WTC11 (cell line): ENCODE data around the gene CRLF1.

Experiments
- ESRRA ChIP-seq: sonication (generic); formaldehyde crosslinking; IDR thresholded peaks from 2 replicates; pipeline ENCODE4 v1.8.1; 2022; ENCODE audit warnings: mild to moderate bottlenecking, missing genetic modification reagents, borderline replicate concordance
- ETV6 ChIP-seq: sonication (generic); formaldehyde crosslinking; IDR thresholded peaks from 2 replicates; pipeline ENCODE4 v1.8.1; 2022; ENCODE audit warnings: mild to moderate bottlenecking, missing genetic modification reagents
- FOXJ3 ChIP-seq: sonication (generic); formaldehyde crosslinking; IDR thresholded peaks from 2 replicates; pipeline ENCODE4 v1.9.0; 2021; ENCODE audit warnings: missing genetic modification reagents, mild to moderate bottlenecking, borderline replicate concordance
- NFYB ChIP-seq: sonication (generic); formaldehyde crosslinking; conservative IDR thresholded peaks from 2 replicates; pipeline ENCODE4 v1.8.0; 2022; ENCODE audit warnings: low read depth, missing genetic modification reagents
- NR2C2 ChIP-seq: sonication (generic); formaldehyde crosslinking; IDR thresholded peaks from 2 replicates; pipeline ENCODE4 v1.8.0; 2022; ENCODE audit warnings: mild to moderate bottlenecking, missing genetic modification reagents
- SMAD3 ChIP-seq: sonication (generic); formaldehyde crosslinking; IDR thresholded peaks from 2 replicates; pipeline ENCODE4 v1.8.0; 2022; ENCODE audit warnings: missing genetic modification reagents, mild to moderate bottlenecking, borderline replicate concordance
- ZNF232 ChIP-seq: sonication (generic); formaldehyde crosslinking; IDR thresholded peaks from 2 replicates; pipeline ENCODE4 v1.8.0; 2022; ENCODE audit warnings: mild to moderate bottlenecking, missing genetic modification reagents
- ZNF317 ChIP-seq: sonication (generic); formaldehyde crosslinking; IDR thresholded peaks from 2 replicates; pipeline ENCODE4 v1.8.1; 2023; ENCODE audit warnings: low read depth, mild to moderate bottlenecking, moderate library complexity, missing genetic modification reagents, borderline replicate concordance
- TF ChIP-seq, protein P1 (sequence below): fragments of 200-600 bp; IDR thresholded peaks from 2 replicates; pipeline ENCODE4 v1.8.0; 2022; ENCODE audit warnings: antibody characterized with exemption
- TF ChIP-seq, protein P2 (sequence below): fragments of 250-450 bp; sonication (Bioruptor Pico); IDR thresholded peaks from 2 replicates; pipeline ENCODE4 v2.1.2; 2022; ENCODE audit warnings: mild to moderate bottlenecking, moderate library complexity
- TF ChIP-seq, protein P3 (sequence below): sonication (generic); formaldehyde crosslinking; IDR thresholded peaks from 2 replicates; pipeline ENCODE4 v1.8.1; 2022; ENCODE audit warnings: low read depth, mild to moderate bottlenecking, moderate library complexity, missing genetic modification reagents, borderline replicate concordance
- TF ChIP-seq, protein P4 (sequence below): sonication (generic); formaldehyde crosslinking; IDR thresholded peaks from 2 replicates; pipeline ENCODE4 v1.8.1; 2023; ENCODE audit warnings: mild to moderate bottlenecking, missing genetic modification reagents, moderate library complexity

DNA sequence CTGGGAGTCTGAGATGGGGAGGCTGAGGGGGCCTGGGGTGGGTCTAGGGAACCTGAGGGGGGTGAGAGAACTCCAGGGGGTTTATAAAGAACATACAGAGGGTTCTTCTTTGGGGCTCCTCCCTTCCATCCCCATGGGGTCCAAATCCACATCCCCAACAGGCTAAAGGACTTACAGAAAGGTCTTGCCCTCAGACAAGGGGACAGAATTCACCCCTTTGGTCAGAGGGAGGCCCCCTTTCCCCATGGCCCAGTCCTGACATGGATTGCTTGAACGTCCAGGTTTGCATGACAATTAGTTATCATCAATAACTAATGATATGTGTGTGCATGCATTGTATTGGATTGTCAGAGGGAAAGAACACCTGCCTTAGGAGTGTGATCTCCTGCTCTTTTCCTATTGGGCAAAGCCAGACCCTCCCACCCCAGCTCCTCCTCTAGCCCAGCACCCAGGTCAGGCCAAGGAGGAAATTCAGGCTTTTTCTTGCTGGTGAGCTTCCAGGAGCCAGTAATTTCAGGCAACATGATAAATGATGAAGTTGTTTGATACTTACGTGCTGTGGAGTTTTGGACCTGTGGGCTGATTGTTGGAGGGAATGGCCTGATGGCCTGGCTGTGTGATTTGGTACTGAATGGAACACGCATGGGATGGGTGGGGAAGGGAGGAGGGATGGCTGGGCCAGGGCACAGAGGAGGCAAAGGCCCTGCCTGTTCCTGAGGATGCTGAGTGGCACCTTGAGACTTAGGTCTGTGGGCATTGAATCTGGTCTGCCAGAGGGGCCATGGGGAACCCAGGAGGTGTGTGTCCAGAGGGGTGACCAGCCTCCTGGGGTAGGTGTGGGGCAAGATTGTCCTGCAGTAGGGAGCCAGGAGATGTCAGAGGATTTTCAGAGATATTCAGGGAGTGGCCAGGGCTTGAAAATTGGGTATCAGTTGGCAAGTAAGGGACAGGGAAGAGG lies 31.4 kb upstream of the CRLF1 start:
- TF ChIP-seq, protein P1, sequence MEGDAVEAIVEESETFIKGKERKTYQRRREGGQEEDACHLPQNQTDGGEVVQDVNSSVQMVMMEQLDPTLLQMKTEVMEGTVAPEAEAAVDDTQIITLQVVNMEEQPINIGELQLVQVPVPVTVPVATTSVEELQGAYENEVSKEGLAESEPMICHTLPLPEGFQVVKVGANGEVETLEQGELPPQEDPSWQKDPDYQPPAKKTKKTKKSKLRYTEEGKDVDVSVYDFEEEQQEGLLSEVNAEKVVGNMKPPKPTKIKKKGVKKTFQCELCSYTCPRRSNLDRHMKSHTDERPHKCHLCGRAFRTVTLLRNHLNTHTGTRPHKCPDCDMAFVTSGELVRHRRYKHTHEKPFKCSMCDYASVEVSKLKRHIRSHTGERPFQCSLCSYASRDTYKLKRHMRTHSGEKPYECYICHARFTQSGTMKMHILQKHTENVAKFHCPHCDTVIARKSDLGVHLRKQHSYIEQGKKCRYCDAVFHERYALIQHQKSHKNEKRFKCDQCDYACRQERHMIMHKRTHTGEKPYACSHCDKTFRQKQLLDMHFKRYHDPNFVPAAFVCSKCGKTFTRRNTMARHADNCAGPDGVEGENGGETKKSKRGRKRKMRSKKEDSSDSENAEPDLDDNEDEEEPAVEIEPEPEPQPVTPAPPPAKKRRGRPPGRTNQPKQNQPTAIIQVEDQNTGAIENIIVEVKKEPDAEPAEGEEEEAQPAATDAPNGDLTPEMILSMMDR = no peak
- TF ChIP-seq NR2C2 (CRISPR knock-in tag) (no peak), ZNF317 (CRISPR knock-in tag) (no peak), ETV6 (CRISPR knock-in tag) (no peak), NFYB (CRISPR knock-in tag) (no peak), ZNF232 (no peak), SMAD3 (CRISPR knock-in tag) (no peak), ESRRA (CRISPR knock-in tag) (no peak), FOXJ3 (no peak)
- TF ChIP-seq, protein P2, sequence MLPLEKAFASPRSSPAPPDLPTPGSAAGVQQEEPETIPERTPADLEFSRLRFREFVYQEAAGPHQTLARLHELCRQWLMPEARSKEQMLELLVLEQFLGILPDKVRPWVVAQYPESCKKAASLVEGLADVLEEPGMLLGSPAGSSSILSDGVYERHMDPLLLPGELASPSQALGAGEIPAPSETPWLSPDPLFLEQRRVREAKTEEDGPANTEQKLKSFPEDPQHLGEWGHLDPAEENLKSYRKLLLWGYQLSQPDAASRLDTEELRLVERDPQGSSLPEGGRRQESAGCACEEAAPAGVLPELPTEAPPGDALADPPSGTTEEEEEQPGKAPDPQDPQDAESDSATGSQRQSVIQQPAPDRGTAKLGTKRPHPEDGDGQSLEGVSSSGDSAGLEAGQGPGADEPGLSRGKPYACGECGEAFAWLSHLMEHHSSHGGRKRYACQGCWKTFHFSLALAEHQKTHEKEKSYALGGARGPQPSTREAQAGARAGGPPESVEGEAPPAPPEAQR (CRISPR knock-in tag) = no peak
- TF ChIP-seq, protein P3, sequence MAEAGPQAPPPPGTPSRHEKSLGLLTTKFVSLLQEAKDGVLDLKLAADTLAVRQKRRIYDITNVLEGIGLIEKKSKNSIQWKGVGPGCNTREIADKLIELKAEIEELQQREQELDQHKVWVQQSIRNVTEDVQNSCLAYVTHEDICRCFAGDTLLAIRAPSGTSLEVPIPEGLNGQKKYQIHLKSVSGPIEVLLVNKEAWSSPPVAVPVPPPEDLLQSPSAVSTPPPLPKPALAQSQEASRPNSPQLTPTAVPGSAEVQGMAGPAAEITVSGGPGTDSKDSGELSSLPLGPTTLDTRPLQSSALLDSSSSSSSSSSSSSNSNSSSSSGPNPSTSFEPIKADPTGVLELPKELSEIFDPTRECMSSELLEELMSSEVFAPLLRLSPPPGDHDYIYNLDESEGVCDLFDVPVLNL = no peak
- TF ChIP-seq, protein P4, sequence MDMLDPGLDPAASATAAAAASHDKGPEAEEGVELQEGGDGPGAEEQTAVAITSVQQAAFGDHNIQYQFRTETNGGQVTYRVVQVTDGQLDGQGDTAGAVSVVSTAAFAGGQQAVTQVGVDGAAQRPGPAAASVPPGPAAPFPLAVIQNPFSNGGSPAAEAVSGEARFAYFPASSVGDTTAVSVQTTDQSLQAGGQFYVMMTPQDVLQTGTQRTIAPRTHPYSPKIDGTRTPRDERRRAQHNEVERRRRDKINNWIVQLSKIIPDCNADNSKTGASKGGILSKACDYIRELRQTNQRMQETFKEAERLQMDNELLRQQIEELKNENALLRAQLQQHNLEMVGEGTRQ (CRISPR knock-in tag) = no peak
